HG03521 (cell line): ENCODE data around the gene SLC29A1.

Source experiments
- ATAC-seq: cut with Tn5 transposase; IDR thresholded peaks from one replicate; pipeline ENCODE4 v1.9.1; 2021; ENCODE audit warnings: mild to moderate bottlenecking, moderate library complexity; ENCODE audit not compliant: unreplicated experiment

The SLC29A1 gene

GRCh38 chr6:44277763-44278162 lies 54.4 kb downstream of the SLC29A1 start:
- no peak for ATAC-seq

GRCh38 chr6:44278315-44278714 lies 54.9 kb downstream of the SLC29A1 start:
- no peak for ATAC-seq

- no peak for ATAC-seq
Measured at GRCh38 chr6:44278774-44279697, 55.6 kb downstream of the SLC29A1 start.
